ENCODE data around the gene PITHD1.

- TF ChIP-seq EP300 (IDR thresholded peaks at IDR 0.05) (no peak), CTCF (IDR thresholded peaks at IDR 0.05) (no peak), POLR2A (IDR thresholded peaks at IDR 0.05) (no peak)
Measured at GRCh38 chr1:23772854-23773242, 5.4 kb upstream of the PITHD1 start.

All from stomach (tissue), 4 donors.